GM18861 (cell line): ENCODE data around the gene SLC25A5.
"Not testable (repeated sequence)": the region's sequence is repeated elsewhere in the genome, so short reads cannot be mapped to it uniquely, and the experiment has no call there.

ENCODE experiments used
- ATAC-seq: cut with Tn5 transposase; IDR thresholded peaks from one replicate; pipeline ENCODE4 v1.9.1; 2021; ENCODE audit not compliant: unreplicated experiment

The SLC25A5 gene

DNA sequence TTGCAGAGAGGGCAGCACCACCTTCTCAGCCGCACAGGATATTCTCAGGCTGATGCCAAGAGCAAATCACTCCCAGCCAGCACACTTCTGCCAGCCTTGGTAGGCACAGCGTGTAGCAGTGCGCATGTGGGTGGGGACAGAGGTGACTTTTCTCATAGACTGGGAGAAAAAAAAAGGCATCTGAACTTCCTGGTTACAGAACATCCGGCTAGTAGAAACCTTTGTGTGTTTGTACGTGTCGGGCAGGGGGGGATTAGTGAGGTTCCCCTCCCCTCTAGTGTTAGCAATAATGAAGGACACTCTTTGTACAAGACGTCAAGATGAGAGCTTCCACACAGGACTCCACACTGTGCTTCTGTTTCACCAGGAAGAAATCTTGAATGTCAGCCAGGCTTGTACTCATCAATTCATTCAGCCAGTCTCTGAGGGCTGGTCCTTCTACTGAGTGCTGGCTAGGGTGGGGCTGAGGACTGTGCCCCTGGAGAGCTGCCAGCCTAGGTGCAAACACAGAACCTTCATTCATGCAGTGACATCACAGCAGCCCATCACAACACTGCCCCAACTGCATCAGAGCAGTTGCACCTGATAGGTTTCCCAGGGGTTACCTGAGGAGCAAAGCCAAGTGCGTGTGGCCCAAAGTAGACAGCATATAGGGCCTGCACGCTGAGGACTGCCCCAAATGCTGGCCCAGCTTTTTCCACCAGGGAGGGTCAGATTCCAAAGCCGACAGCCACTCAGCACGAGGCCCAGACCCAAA is 34.7 kb downstream of the SLC25A5 start:
- ATAC-seq: no peak

DNA sequence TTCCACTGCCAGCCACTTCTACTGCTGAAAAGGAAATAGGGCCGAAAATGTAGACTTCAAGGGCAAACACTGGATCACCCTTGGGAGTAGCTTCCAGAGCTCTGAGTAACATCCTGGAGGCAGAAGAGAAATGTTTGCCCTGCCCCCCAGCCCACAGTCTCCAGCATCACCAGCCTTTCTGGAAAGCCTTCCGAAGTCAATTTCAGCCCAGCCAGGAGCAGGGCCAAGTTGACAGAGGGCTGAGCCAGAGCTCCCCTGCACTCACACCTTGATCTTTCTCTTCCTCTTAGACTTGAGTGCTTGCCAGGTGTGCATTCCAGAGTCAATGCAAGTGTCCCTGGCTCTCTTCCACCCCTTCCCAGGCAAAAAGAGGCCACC is 35.2 kb downstream of the SLC25A5 start:
- no peak for ATAC-seq

DNA sequence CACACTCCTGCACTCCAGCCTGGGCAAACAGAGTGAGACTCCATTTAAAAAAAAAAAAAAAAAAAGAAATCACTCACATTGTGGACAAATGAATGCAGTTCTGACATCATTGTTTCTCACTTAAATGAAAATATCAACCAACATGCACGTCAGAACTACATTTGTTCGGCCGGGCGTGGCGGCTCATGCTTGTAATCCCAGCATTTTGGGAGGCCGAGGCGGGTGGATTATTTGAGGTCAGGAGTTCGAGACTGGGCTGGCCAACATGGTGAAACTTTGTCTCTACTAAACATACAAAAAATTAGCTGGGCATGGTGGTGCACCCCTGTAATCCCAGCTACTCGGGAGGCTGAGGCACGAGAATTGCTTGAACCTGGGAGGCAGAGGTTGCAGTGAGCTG is 36.9 kb downstream of the SLC25A5 start:
- not testable (repeated sequence) for ATAC-seq

DNA sequence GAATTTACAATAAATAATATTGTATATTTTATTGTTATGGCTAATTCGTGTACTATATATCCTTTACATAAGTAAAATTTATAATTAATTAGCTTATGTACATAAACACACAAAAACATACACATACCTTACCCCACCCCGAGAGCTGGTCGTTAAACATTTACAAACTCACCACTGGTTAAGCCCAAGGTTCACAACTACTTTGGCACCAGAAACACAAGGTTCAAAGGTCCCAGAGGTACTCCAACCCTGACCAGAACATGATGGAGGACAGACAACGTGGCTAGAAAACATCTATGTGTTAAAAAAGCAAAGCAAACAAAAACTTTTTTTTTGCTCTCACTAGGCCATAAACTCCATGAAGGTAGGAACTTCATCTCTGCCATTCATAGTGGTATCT is 37.7 kb downstream of the SLC25A5 start:
- no peak for ATAC-seq

DNA sequence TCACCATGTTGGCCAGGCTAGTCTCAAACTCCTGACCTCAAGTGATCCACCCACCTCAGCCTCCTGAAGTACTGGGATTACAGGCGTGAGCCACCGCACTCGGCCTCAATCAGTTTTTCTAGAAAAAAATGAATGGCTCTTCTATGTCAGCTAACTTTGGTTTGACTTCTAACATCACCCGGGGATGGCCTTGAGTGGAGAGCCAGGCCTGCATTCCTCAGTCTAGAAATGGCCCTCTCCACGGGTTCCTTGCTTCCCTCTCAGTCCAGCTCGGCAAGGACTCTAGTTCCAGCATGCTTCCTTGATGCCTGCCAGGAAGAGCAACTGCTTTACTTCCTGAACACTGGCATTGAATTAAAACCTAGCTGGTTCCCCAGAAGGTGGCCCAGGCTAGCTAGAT is 39.0 kb downstream of the SLC25A5 start:
- no peak for ATAC-seq

DNA sequence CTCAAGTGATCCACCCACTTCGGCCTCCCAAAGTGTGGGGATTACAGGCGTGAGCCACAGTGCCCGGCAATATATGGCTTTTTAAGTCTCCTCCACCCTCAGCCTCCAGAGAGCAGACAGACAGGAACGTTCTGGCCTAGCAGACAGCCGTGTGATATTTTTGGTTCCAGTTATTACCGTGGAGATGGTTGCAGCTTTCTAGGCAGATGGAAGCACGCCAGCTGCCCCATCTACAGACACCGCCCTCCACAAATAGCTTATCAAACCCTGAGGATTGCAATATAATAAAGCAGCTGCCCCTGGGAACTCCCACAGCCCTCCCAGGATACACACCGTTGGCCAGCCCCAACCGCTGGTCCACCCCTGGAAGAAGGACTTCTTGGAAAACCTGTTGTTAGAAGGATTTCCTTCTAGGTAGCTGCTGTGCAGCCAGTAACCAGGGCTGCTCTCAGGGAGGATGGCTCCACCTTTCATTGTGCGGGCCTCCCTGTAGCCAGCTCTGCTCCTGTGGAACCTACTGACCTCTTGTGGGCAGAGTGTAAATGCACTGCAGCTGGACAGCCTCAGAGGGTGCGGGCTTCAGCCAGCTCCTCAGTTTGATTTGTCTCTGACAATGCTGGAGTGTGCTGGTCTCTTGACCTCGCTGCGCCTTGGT is 44.0 kb downstream of the SLC25A5 start:
- ATAC-seq: peak; percentile 72

DNA sequence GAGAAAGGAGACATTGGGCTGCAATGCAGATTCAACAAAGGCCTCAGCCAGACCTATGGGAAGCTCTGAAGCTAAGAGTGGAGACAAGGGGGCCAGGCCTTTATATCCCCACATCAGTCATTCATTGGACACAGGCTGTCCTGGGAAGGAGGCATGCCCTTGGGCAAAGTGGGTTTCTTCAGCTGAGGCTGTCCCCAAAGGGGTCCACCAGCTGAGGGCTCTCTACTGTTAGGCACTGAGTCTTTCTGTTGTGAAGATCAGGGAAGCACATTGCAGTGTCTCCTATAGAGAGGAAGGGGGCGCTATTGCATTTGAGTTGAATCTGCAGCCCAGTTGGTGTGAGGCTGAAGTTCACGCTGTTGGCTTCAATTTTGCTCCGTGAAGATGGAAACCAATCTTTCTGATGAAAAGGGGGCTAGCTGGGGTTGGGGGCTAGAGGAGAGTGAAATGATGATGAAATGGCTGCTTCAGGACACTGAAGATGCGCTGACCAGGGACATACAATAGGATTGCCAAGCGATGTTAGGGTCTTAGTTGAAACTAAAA is 48.0 kb downstream of the SLC25A5 start:
- ATAC-seq: peak; percentile 79

DNA sequence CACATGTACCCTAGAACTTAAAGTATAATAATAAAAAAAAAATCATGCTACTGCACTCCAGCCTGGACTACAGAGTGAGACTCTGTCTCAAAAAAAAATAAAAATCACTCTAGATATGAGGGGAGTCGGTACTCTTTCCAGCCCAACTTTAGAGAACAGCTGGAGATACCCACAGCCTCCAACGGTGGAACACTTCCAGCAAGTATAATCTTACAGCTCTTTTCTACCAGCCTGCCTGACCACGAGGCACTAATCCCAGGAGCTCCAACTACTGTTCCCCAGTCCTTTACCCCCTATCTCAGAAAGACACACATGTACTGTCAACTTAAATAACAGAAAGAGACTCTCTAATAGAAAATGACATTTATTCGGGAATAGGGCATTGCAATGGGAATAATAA is 50.1 kb downstream of the SLC25A5 start:
- no peak for ATAC-seq
